Stimulated activated CD8-positive, alpha-beta memory T cell treated with anti-CD3 and anti-CD28 coated beads, Interleukin-15, amount 100 ng/mL, for 24 hours (primary cell): ENCODE results near the gene FMNL2.
"Not testable (repeated sequence)": the region's sequence is repeated elsewhere in the genome, so short reads cannot be mapped to it uniquely, and the experiment has no call there.

ENCODE experiments used
- DNase-seq: peaks from one replicate; pipeline ENCODE4 v3.0.0-alpha.2; 2020; ENCODE audit warnings: low read depth

Gene FMNL2

DNA sequence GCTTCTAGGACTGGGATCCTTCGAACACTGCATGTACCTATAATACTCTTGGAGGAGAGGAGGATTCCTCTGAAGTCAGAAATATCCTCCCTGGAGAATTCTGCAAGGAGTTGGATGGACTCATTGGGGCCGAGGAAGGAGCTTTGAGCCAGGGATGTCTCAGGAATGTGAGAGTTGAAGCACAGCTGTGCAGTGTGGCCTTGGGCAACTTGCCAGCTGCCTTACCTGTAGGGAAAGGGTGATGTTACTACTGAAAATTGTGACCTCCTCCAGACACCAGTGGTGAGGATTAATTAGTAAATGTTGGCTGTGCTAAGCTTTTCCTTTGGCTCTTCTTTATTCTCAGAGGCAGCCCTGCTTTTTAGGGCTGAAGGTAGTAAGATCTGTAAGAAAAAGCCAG is 41.4 kb downstream of the FMNL2 start:
- no peak for DNase-seq

DNA sequence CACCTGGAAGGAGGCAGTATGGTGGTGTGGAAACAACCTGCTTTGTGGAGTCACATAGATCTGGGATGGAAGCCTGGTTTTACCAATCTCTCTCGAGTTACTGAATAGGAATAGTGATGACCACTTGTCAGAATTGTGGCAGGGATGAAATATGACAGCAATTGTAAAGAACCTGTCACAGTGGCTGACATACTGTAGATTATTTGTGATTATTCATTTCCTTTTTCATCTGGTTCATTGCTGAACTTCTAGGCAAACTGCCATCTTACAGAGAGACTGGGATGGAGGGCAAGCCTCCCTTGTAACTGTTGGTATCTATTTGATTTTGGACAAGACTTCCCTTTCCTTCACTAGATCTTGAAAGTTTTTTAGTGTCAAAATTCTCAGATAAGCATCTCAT is 42.0 kb downstream of the FMNL2 start:
- no peak for DNase-seq

- no peak for DNase-seq
Measured at GRCh38 chr2:152379089-152379488, 44.1 kb downstream of the FMNL2 start.

GRCh38 chr2:152380261-152381055 is 45.5 kb downstream of the FMNL2 start:
- DNase-seq = no peak

DNA sequence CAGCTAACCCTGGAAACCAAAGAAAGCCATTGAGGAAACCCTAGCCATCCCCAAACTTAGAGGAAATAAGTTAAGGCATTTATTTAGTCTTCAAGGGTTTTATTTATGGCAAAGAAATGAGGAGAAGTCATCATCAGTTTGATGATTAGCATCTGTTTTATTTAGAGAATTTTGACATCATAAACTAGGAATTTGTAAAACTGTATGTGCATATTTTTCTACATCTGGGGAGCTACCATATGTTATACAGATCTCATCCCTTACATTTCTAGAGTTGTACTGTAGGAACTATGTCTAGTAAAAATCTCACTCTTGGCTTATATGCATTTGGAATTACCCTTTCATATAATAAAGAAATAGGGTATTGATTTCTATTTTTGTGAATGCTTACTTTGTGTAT is 48.7 kb downstream of the FMNL2 start:
- DNase-seq = no peak

- DNase-seq = no peak
Measured at GRCh38 chr2:152384992-152385391, 50.0 kb downstream of the FMNL2 start.

DNA sequence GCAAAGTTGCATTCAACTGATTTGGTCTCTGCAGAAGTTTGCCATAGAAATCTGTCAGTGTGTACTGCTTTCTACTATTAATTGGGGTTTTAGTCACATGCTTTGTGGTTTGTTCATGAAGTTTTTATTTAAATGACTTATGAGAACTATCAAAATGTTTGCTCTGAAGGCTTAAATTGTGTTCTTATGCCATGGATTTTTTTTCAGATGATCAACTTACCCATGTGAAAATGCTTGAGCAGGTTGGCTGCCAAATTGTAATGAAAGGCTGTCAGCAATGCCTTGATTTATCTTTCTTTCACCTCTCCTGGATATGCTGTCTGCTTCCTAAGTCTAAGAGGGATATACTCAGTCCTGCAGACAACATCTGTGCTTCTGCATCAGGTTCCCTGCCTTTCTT is 50.7 kb downstream of the FMNL2 start:
- DNase-seq = no peak

DNA sequence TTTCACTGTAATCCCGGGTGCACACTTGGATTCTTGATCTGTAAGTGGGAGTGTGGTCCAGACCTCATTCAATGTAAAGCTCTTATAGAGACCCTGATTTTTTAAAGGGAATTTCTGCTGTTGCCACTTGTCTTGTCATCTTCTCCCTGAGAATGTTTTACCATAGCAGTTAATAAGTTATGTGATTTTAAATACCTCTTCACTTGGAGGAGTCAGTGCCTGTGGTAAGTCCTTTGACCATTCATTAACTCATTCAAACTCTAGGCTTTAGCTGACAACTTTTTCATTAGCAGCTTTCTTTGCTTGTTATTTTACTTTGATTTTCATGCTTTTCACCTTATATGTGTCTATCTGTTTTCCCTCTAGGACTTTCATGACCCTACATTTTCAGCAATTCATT is 51.3 kb downstream of the FMNL2 start:
- no peak for DNase-seq

- DNase-seq = no peak
Measured at GRCh38 chr2:152387041-152387440, 52.1 kb downstream of the FMNL2 start.

- not testable (repeated sequence) for DNase-seq
Measured at GRCh38 chr2:152388269-152388668, 53.3 kb downstream of the FMNL2 start.

DNA sequence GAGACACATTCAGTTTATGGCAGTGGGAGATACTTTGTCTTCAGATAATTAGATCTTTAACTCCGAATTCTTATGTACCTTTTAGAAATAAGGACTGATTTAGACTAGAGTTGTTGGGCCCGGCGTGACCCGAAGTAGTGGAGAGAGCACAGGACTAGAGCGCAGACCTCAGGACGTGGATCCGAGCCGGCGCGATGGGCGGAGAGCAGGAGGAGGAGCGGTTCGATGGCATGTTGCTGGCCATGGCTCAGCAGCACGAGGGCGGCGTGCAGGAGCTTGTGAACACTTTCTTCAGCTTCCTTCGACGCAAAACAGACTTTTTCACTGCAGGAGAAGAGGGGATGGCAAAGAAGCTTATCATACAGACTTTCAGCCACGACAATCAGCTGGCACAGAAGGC is 54.5 kb downstream of the FMNL2 start:
- no peak for DNase-seq

DNA sequence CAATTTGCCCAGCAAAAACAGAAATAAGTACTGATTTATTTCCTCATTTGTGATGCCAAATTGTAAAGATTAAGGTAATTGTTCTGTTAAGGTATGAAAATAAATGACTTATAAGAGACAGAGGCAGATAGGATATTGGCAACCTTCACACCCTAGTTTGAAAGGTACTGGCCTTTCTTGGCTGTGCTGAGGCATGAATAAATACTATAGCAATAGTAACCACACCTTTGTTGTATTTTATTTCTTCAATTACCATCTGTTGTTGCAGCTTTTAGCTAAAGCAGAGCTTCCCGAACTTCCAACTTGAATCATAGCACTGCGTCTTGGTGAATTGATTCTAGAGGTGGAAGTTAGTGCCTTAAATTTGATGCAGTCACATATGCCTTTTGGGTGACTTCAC is 55.9 kb downstream of the FMNL2 start:
- DNase-seq = no peak

DNA sequence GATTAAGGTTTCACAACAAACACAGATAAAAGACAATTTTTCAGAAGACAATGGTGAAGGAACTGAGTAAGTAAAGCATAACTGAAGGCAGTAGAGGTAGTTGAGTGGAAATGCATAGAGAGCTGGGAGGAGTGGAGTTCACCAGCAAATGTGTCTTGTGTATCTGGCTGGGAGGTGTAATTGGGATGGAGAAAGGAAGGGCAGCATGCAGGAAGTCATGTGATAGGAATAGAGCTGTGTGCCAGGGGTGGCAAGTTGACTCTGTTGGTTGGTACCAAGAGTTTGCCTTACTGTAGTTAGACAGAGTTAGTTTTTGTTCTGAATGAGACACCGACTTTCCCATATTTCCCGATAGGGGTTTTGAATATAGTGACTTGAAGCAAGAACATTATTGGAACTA is 56.3 kb downstream of the FMNL2 start:
- DNase-seq = no peak

- DNase-seq = no peak
Measured at GRCh38 chr2:152393377-152393776, 58.4 kb downstream of the FMNL2 start.

GRCh38 chr2:152394326-152394725 is 59.4 kb downstream of the FMNL2 start:
- no peak for DNase-seq

DNA sequence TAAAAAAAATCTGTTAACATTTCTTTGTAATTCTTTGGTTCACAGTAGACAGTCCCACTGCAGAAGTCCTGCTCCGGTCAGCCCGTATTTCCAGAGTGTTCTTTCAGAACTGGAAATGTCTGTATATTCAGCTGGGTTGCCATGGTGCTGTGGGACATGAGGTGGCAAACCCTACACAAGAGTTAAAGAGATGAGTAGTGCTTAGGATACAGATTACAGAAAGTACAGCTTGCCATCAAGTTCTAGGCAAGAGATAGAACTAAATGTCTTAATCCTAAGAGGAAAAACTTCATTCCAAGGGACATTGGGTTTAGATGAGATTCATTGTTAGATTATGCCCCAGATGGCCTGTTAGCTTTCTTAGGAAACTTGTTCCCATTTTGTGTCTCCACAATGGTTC is 60.1 kb downstream of the FMNL2 start:
- DNase-seq = no peak

GRCh38 chr2:152395572-152395971 is 60.6 kb downstream of the FMNL2 start:
- DNase-seq = no peak

- DNase-seq = no peak
Measured at GRCh38 chr2:152396051-152396511, 61.1 kb downstream of the FMNL2 start.

GRCh38 chr2:152396763-152397162 is 61.8 kb downstream of the FMNL2 start:
- no peak for DNase-seq

DNA sequence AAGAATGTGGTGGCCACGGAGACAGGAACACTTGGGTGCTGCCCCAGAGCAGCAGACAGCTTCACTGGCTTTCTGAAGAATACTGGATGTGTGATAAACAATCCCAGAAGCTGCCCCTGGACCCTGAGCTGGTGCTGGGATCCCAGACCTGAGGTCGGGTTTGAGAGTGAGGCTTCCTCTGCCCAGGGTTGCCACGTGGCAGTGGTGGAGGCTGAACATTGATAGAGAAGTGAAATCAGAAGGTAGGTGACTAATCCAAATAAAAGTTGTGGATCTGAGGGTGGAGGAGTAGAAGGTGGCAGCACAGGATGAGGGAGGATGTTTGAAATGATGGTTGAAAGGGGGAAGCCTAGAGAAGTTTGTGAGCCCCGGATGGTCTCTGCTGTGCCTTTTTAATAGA is 64.0 kb downstream of the FMNL2 start:
- DNase-seq = no peak

DNA sequence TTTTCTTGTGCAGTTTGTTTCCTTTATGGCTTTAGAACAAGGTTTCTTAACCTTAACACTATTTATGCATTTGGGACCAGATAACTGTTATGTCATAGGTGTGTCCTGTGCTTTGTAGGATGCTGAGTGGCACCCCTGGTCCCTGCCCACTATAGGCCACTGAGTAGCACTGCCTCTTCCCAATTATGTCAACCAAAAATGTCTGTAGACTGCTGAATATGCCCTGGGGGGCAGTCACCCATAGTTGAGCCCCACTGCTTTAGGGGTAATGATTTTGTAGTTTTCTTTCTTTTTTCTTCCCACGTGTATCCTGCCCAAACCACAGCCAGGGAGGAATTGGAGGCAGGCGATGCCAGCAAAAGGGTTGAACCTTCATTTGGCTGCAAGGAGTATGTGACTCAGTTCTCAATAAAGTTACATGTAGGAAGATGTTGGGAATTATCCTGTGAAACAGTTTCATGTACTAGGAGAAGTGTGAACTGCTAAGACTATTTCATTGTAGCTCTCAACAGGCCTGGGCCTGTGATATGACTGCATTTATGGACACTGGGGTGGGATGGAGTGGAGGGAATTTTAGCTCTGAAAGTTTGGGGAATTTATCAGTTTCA is 65.7 kb downstream of the FMNL2 start:
- no peak for DNase-seq

DNA sequence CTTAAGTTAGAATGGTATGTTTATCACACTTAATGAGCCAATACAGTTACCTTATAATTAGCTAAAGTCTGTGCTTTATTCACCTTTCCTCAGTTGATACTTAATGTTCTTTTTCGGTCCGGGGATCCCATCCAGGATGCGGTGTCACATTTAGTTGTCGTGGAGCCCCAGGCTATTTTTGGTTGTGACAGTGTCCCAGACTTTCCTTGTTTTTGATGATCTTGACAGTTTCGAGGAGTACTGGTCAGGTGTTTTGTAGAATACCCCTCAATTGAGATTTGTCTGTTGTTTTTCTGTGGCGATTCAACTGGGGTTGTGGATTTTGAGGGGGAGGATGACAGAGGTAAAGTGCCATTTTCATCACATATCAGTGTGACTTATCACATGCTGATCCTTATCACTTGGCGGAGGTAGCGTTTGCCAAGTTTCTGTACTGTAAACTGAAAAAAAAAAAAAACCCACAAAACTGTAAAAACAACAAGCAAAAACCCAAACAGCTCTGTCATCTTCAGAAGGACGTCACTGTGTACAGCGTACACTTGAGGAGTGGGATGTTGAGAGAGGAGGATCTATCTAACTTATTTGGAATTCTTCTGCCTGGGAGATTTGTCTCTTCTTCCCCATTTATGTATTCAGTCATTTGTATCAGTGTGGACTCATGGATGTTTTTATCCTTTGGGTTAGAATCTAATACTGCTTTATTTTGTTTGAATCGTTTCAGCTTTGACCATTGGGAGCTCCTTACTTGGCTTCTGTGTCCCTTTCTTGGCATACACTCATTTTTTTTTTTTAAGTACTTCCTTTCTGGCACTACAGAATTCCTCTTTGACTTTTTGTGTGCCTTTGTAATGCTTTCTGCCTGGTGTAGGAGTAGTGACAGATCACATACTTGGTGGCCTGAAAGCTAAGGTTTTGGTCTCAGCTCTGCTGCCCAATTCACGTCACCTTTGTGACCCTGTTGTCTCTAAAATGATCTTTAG is 68.1 kb downstream of the FMNL2 start:
- DNase-seq = no peak
